Measurements from ENCODE around the gene CCDC110. TPM values are rescaled to one million over a fixed set of nuclear protein-coding genes. Genes with fewer than 3 reads are reported as not detected.

The CCDC110 gene
- total and polyA plus RNA-seq, 2 of the 4 experiments (the other 2 are of a cell fraction), result 0.46 to 0.90 TPM

GRCh38 chr4:185518494-185518893 lies 47.0 kb upstream of the CCDC110 start:
- Histone ChIP-seq H3K56ac (ENCODE audit: extremely low read depth, insufficient read depth, low read length) (no peak overlapping the region), H4K5ac (ENCODE audit: low read depth, low read length) (no peak overlapping the region), H2AK5ac (ENCODE audit: low read depth, low read length) (no peak overlapping the region), H2BK5ac (ENCODE audit: low read depth, low read length, poor library complexity, severe bottlenecking) (no peak overlapping the region), H3K18ac (ENCODE audit: low read depth, low read length) (no peak overlapping the region), H3K9me1 (ENCODE audit: insufficient read depth, low read length) (no peaks in the 10 kb centered on the region), H3K9ac (ENCODE audit: low read depth, low read length) (no peak overlapping the region), H3K27me3 (ENCODE audit: control insufficient read depth, insufficient read depth, low read length) (no peaks in the 10 kb centered on the region), H3K23ac (ENCODE audit: low read depth, low read length) (no peak overlapping the region), H3K36me3 (ENCODE audit: control insufficient read depth, insufficient read depth, low read length) (peaks cover 2% of the 10 kb centered on the region; the same call in 1 of the 2 replicates), H3K4me1 (ENCODE audit: control insufficient read depth, insufficient read depth, low read length) (peaks cover 8% of the 10 kb centered on the region), H2BK20ac (ENCODE audit: low read depth, low read length) (no peak overlapping the region), H3K27ac (ENCODE audit: insufficient read depth, low read length) (no peak overlapping the region), H2AFZ (replicated peaks; ENCODE audit: low read length, poor library complexity) (no peak overlapping the region), H2BK15ac (ENCODE audit: low read depth, low read length) (no peak overlapping the region), H4K20me1 (ENCODE audit: insufficient read depth, low read length) (no peaks in the 10 kb centered on the region), H4K91ac (ENCODE audit: insufficient read depth, low read depth, low read length) (no peak overlapping the region), H3K4me2 (ENCODE audit: low read depth, low read length) (no peak overlapping the region), H3K9me3 (ENCODE audit: control insufficient read depth, insufficient read depth, low read length) (no peaks in the 10 kb centered on the region), H4K8ac (ENCODE audit: low read depth in 2 of 2, low read length in 2 of 2) (no peak overlapping the region), H3K14ac (replicated peaks; ENCODE audit: low read depth, low read length) (no peak overlapping the region), H3K4ac (ENCODE audit: low read depth, low read length) (no peak overlapping the region), H3K79me1 (ENCODE audit: low read depth in 1 of 2, low read length in 2 of 2) (no peaks in the 10 kb centered on the region), H2BK120ac (ENCODE audit: low read depth, low read length) (no peak overlapping the region), H2AK9ac (replicated peaks; ENCODE audit: low read depth, low read length, poor library complexity) (no peak overlapping the region), H3K4me3 (ENCODE audit: insufficient read depth, low read depth, low read length) (no peak overlapping the region)
- CTCF ChIA-PET, result no interaction called here
- no TSS peak for BruUV-seq (replicated peaks)
- POLR2A ChIA-PET (ENCODE audit: unreplicated experiment), result no interaction called here
- TF ChIP-seq RCOR1 (IDR thresholded peaks at IDR 0.05; ENCODE audit: insufficient replicate concordance, low read length) (no peak), SMC3 (IDR thresholded peaks at IDR 0.05; ENCODE audit: low read depth, low read length) (no peak), CEBPB (IDR thresholded peaks at IDR 0.05; ENCODE audit: low read depth, low read length) (no peak), MAFK (IDR thresholded peaks at IDR 0.05; ENCODE audit: low read depth, low read length) (no peak), CTCF (conservative IDR thresholded peaks at IDR 0.05; ENCODE audit: low read depth, low read length) (no peak), MAZ (IDR thresholded peaks at IDR 0.05; ENCODE audit: borderline replicate concordance, low read depth, low read length) (no peak), BHLHE40 (IDR thresholded peaks at IDR 0.05; ENCODE audit: low read depth, low read length) (no peak), FOS (IDR thresholded peaks at IDR 0.05; ENCODE audit: low read depth, low read length) (no peak), POLR2A (IDR thresholded peaks at IDR 0.05; ENCODE audit: low read depth, low read length) (no peak), USF2 (IDR thresholded peaks at IDR 0.05; ENCODE audit: low read depth, low read length) (no peak), RFX5 (IDR thresholded peaks at IDR 0.05; ENCODE audit: low read depth, low read length) (no peak), MXI1 (IDR thresholded peaks at IDR 0.05; ENCODE audit: borderline replicate concordance, low read depth, low read length) (no peak), CHD1 (IDR thresholded peaks at IDR 0.05; ENCODE audit: low read depth, low read length) (no peak), RAD21 (IDR thresholded peaks at IDR 0.05; ENCODE audit: low read length) (no peak), ELK1 (IDR thresholded peaks at IDR 0.05; ENCODE audit: borderline replicate concordance, low read depth, low read length) (no peak), NFE2L2 (IDR thresholded peaks at IDR 0.05; ENCODE audit: low read depth, low read length) (no peak)
- WGBS, 2 experiments (ENCODE audit: extremely low coverage in 2 of 2, insufficient read length in 1 of 2), result no CpG with 5 or more reads among the region's 1 CpG
- dilution Hi-C loops (cut with HindIII; ENCODE audit: low sequenced_read_pairs, unreplicated experiment), result no loop called here
- DNase-seq (no peak), ATAC-seq (ENCODE audit: low read depth) (no peak)
- in situ Hi-C loops (cut with MboI; ENCODE audit: low sequenced_read_pairs), result no loop called here
- intact Hi-C loops (cut with micrococcal nuclease), result no loop called here
